ENCODE measurements around the gene SEC61A1.

SEC61A1 gene

DNA sequence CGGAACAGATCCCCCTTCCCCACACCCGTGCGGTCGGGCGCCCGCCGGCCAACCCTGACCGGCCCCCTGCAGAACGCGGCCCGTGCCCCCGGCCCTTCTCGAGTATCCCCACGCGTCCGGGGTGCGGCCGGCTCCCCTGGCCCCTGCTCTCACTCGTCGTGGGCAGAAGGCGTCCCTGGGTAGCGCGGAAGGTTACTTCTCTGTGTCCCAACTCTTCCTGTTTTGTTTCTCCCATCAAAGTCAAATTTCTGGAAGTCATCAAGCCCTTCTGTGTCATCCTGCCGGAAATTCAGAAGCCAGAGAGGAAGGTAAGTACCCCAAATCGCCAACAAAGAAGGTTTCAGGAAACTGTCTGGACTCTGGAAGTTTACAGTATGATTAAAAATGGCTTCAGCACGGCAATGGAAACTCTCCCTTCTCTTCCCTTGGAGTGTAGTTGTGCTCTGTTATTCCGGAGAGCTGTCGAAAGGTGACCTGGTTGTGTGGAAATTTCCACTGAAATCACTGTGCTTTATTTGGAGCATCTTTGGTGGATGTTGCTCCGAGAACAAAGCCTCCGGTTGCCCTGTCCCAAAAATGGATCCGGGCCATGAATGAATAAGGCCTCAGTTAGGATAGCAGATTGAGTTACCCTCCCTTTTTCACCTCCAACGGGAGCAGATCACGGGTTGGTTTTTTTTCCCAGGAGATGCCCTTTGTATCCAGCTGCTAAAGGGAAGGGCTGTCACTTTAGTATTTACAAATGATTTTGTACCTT, 536 bp downstream of the SEC61A1 start:
- H3K36me3 ChIP-seq (ENCODE audit: control insufficient read depth, insufficient read depth, low read length), result peaks cover 16% of the 10 kb centered on the region
- no peak for DNase-seq (ENCODE audit: extremely low read depth, insufficient read length)
- peak overlapping the region; percentile 99 for H3K4me3 ChIP-seq (replicated peaks; ENCODE audit: low read depth, low read length)

DNA sequence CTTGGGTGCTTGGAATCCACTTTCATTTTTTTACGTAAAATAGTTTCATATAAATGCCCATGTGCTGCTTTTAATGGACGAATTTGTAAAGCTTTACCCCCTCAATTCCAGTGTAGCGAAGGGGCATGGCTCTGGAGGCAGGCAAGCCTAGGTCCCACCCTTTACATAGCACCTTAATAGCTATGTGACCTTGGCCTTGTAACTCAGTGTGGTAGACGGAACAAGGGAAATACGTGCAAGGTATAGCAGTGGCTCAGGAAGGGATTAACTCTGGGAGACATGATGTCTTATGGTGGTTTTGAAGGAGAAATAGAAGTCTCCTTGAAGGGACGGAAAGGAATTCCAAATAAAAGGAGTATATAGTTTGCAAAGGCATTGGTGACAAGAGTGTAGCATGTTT, 1.4 kb downstream of the SEC61A1 start:
- TF ChIP-seq, protein P1, sequence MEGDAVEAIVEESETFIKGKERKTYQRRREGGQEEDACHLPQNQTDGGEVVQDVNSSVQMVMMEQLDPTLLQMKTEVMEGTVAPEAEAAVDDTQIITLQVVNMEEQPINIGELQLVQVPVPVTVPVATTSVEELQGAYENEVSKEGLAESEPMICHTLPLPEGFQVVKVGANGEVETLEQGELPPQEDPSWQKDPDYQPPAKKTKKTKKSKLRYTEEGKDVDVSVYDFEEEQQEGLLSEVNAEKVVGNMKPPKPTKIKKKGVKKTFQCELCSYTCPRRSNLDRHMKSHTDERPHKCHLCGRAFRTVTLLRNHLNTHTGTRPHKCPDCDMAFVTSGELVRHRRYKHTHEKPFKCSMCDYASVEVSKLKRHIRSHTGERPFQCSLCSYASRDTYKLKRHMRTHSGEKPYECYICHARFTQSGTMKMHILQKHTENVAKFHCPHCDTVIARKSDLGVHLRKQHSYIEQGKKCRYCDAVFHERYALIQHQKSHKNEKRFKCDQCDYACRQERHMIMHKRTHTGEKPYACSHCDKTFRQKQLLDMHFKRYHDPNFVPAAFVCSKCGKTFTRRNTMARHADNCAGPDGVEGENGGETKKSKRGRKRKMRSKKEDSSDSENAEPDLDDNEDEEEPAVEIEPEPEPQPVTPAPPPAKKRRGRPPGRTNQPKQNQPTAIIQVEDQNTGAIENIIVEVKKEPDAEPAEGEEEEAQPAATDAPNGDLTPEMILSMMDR (IDR thresholded peaks at IDR 0.05; ENCODE audit: insufficient read depth, low read length, poor library complexity, severe bottlenecking), result no peak
- Histone ChIP-seq H3K36me3 (ENCODE audit: control insufficient read depth, insufficient read depth, low read length) (peaks cover 18% of the 10 kb centered on the region), H3K27me3 (replicated peaks; ENCODE audit: control insufficient read depth, insufficient read depth, low read length) (no peaks in the 10 kb centered on the region), H3K4me3 (replicated peaks; ENCODE audit: low read depth, low read length) (peak overlapping the region; percentile 99)
- DNase-seq (ENCODE audit: extremely low read depth, insufficient read length), result no peak

More for the DNA sequence above, 536 bp downstream of the SEC61A1 start:
- no peaks in the 10 kb centered on the region for H3K27me3 ChIP-seq (replicated peaks; ENCODE audit: control insufficient read depth, insufficient read depth, low read length)
- TF ChIP-seq, protein P1 (IDR thresholded peaks at IDR 0.05; ENCODE audit: insufficient read depth, low read length, poor library complexity, severe bottlenecking), result no peak

DNA sequence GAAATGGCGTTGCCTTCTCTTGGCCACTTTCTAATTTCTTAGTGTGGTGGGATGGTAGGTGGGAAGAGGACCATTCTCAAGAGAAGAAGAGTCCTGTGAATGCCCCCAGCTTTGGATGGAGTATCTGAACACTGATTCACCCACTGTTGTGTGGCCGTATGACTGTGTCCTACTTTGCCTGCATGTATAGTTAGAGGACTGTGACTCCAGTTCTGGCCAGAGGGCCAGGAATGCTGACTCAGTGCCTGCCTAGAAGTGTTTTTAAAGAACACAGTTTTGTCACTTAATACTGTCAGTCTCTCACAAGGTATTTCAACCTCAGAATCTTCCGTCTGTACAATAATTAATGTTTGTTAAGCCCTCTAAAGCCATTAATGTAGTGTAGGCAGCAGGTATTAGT, 2.1 kb downstream of the SEC61A1 start:
- no peak for DNase-seq (ENCODE audit: extremely low read depth, insufficient read length)
- H3K27me3 ChIP-seq (replicated peaks; ENCODE audit: control insufficient read depth, insufficient read depth, low read length), result no peaks in the 10 kb centered on the region
- TF ChIP-seq, protein P1 (IDR thresholded peaks at IDR 0.05; ENCODE audit: insufficient read depth, low read length, poor library complexity, severe bottlenecking), result no peak
- peak overlapping the region; percentile 99 for H3K4me3 ChIP-seq (replicated peaks; ENCODE audit: low read depth, low read length)
- peaks cover 19% of the 10 kb centered on the region for H3K36me3 ChIP-seq (ENCODE audit: control insufficient read depth, insufficient read depth, low read length)

DNA sequence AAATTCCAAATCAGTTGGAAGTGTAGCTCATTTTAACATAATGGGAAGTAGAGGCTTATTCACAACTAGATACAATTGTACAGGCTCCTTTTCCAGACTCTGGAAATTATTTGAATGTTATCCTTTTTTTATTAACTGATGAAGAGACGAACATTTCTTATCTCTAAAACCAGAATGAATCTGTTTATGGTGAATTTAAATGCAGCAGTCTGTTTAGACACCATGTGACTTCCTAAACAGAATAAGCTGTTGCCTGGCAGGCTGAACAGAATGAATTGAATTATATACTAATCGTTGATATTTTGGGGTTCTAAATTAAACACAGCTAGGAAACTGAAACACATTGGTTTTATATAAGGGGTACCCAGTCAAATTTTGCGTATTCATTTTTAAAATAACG, 4.0 kb downstream of the SEC61A1 start:
- H3K4me3 ChIP-seq (replicated peaks; ENCODE audit: low read depth, low read length), result no peak overlapping the region
- H3K27me3 ChIP-seq (replicated peaks; ENCODE audit: control insufficient read depth, insufficient read depth, low read length), result no peaks in the 10 kb centered on the region
- TF ChIP-seq, protein P1 (IDR thresholded peaks at IDR 0.05; ENCODE audit: insufficient read depth, low read length, poor library complexity, severe bottlenecking), result no peak
- peaks cover 29% of the 10 kb centered on the region for H3K36me3 ChIP-seq (ENCODE audit: control insufficient read depth, insufficient read depth, low read length)
- no peak for DNase-seq (ENCODE audit: extremely low read depth, insufficient read length)

DNA sequence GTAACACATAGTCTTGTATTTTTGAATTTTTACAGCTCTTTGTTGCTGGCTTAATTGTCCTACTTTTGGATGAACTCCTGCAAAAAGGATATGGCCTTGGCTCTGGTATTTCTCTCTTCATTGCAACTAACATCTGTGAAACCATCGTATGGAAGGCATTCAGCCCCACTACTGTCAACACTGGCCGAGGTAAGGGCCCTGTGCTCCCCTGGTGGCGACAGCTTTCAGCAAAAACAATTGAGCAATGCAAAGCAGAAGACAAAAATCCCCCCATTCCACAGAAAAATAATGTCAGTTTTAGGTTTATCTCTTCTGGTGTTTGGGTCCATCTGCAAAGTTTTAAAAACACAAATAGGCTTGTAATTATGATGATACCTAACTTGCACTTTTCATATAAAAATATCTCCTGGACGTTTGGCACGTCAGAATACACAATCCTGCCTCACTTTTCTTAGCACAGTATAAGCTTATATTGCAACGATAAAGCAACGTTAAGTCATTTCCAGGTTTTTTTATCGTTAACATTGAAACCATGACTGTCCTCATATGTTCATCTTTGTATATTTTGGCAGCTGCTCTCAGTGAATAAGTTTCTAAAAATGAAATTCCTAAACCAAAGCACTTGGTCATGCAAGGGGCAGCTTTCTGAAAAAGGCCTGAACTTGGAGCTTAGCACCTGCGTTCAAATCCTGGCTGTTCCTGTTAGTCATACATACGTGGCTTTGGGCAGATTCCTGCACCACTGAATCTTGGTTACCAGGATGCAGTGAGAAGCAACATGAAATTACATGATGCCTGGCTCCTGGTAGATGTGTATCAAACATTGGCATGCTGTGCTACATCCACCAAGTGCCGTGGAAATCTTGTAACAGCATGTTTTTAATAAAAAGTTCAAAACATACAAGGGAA, 8.5 kb downstream of the SEC61A1 start:
- DNase-seq (ENCODE audit: extremely low read depth, insufficient read length), result no peak
- Histone ChIP-seq H3K27me3 (replicated peaks; ENCODE audit: control insufficient read depth, insufficient read depth, low read length) (no peaks in the 10 kb centered on the region), H3K36me3 (ENCODE audit: control insufficient read depth, insufficient read depth, low read length) (peaks cover 50% of the 10 kb centered on the region), H3K4me3 (replicated peaks; ENCODE audit: low read depth, low read length) (no peak overlapping the region)
- TF ChIP-seq, protein P1 (IDR thresholded peaks at IDR 0.05; ENCODE audit: insufficient read depth, low read length, poor library complexity, severe bottlenecking), result no peak
